WTC11 (cell line): ENCODE measurements around the gene VAV2. TPM values are rescaled to one million over a fixed set of nuclear protein-coding genes. Genes with fewer than 3 reads are reported as not detected.

Experiments
- ATAC-seq: fragments of 200-7000 bp; cut with Tn5 transposase; 2 replicates; pipeline ENCODE4 v1.10.0; 2021; ENCODE audit warnings: mild to moderate bottlenecking, moderate library complexity
- CTCF ChIA-PET: fragments of 300-600 bp; sonication (Branson Sonifier 250); formaldehyde crosslinking; loops from one replicate; lab custom pipeline; 2021; ENCODE audit warnings: antibody characterized with exemption; lab: Charles Lee
- POLR2A ChIA-PET: fragments of 350-600 bp; sonication (Branson Sonifier 250); formaldehyde crosslinking; loops from one replicate; lab custom pipeline; 2021; ENCODE audit warnings: antibody characterized with exemption; lab: Charles Lee
- DNase-seq: peaks from one replicate; pipeline ENCODE4 v3.0.0; 2021; ENCODE audit warnings: low spot score
- H3K27ac Mint-ChIP-seq: 2 replicates; pipeline ENCODE4 v1.8.0; 2021; ENCODE audit warnings: mixed read lengths
- H3K27me3 Mint-ChIP-seq: 2 replicates; pipeline ENCODE4 v1.8.0; 2021; ENCODE audit warnings: low read depth, mild to moderate bottlenecking, moderate library complexity, mixed read lengths
- H3K36me3 Mint-ChIP-seq: 2 replicates; pipeline ENCODE4 v1.8.0; 2021; ENCODE audit warnings: mixed read lengths
- H3K4me1 Mint-ChIP-seq: 2 replicates; pipeline ENCODE4 v1.8.0; 2022; ENCODE audit warnings: mixed read lengths
- H3K4me3 Mint-ChIP-seq: 2 replicates; pipeline ENCODE4 v1.8.0; 2021; ENCODE audit warnings: mild to moderate bottlenecking, moderate library complexity, mixed read lengths
- H3K9me3 Mint-ChIP-seq: 2 replicates; pipeline ENCODE4 v1.8.0; 2021; ENCODE audit warnings: mixed read lengths
- CBFB ChIP-seq: sonication (generic); formaldehyde crosslinking; IDR thresholded peaks from 2 replicates; pipeline ENCODE4 v1.8.1; 2022; ENCODE audit warnings: mild to moderate bottlenecking, low read depth, missing genetic modification reagents
- CREM ChIP-seq: sonication (generic); formaldehyde crosslinking; IDR thresholded peaks from 2 replicates; pipeline ENCODE4 v1.8.1; 2022; ENCODE audit warnings: mild to moderate bottlenecking, missing genetic modification reagents, moderate library complexity
- ELF4 ChIP-seq: sonication (generic); formaldehyde crosslinking; IDR thresholded peaks from 2 replicates; pipeline ENCODE4 v1.8.1; 2022; ENCODE audit warnings: low read depth, mild to moderate bottlenecking, moderate library complexity, missing genetic modification reagents
- ETV6 ChIP-seq: sonication (generic); formaldehyde crosslinking; IDR thresholded peaks from 2 replicates; pipeline ENCODE4 v1.8.1; 2022; ENCODE audit warnings: mild to moderate bottlenecking, missing genetic modification reagents
- FOXJ3 ChIP-seq: sonication (generic); formaldehyde crosslinking; IDR thresholded peaks from 2 replicates; pipeline ENCODE4 v1.9.0; 2021; ENCODE audit warnings: missing genetic modification reagents, mild to moderate bottlenecking, borderline replicate concordance
- FOXK1 ChIP-seq: sonication (generic); formaldehyde crosslinking; IDR thresholded peaks from 2 replicates; pipeline ENCODE4 v1.8.0; 2022; ENCODE audit warnings: mild to moderate bottlenecking, moderate library complexity, missing genetic modification reagents
- FOXP1 ChIP-seq: sonication (generic); formaldehyde crosslinking; IDR thresholded peaks from 2 replicates; pipeline ENCODE4 v1.8.0; 2022; ENCODE audit warnings: missing genetic modification reagents, mild to moderate bottlenecking, moderate library complexity, borderline replicate concordance
- GTF2I ChIP-seq: fragments of 250-450 bp; sonication (Bioruptor Pico); conservative IDR thresholded peaks from 2 replicates; pipeline ENCODE4 v1.4.0; 2021; ENCODE audit warnings: mild to moderate bottlenecking
- IRF2 ChIP-seq: sonication (generic); formaldehyde crosslinking; IDR thresholded peaks from 2 replicates; pipeline ENCODE4 v1.8.0; 2022; ENCODE audit warnings: low read depth, missing genetic modification reagents, borderline replicate concordance
- NFATC4 ChIP-seq: fragments of 250-450 bp; sonication (Bioruptor Pico); IDR thresholded peaks from 2 replicates; pipeline ENCODE4 v1.9.0; 2021; ENCODE audit warnings: mild to moderate bottlenecking
- NR1H2 ChIP-seq: sonication (generic); formaldehyde crosslinking; IDR thresholded peaks from 2 replicates; pipeline ENCODE4 v1.9.0; 2021; ENCODE audit warnings: mild to moderate bottlenecking, moderate library complexity, missing genetic modification reagents
- NR2C2 ChIP-seq: sonication (generic); formaldehyde crosslinking; IDR thresholded peaks from 2 replicates; pipeline ENCODE4 v1.8.0; 2022; ENCODE audit warnings: mild to moderate bottlenecking, missing genetic modification reagents
- RORB ChIP-seq: fragments of 250-450 bp; sonication (Bioruptor Pico); IDR thresholded peaks from 2 replicates; pipeline ENCODE4 v1.9.0; 2021; ENCODE audit warnings: mild to moderate bottlenecking
- SMAD3 ChIP-seq: sonication (generic); formaldehyde crosslinking; IDR thresholded peaks from 2 replicates; pipeline ENCODE4 v1.8.0; 2022; ENCODE audit warnings: missing genetic modification reagents, mild to moderate bottlenecking, borderline replicate concordance
- ZNF121 ChIP-seq: sonication (generic); formaldehyde crosslinking; IDR thresholded peaks from 2 replicates; pipeline ENCODE4 v1.8.0; 2023; ENCODE audit warnings: missing genetic modification reagents
- ZNF138 ChIP-seq: sonication (generic); formaldehyde crosslinking; conservative IDR thresholded peaks from 2 replicates; pipeline ENCODE4 v1.8.1; 2022; ENCODE audit warnings: mild to moderate bottlenecking, moderate library complexity, missing genetic modification reagents
- ZNF317 ChIP-seq: sonication (generic); formaldehyde crosslinking; IDR thresholded peaks from 2 replicates; pipeline ENCODE4 v1.8.1; 2023; ENCODE audit warnings: low read depth, mild to moderate bottlenecking, moderate library complexity, missing genetic modification reagents, borderline replicate concordance
- total RNA-seq: library from RNA; stranded (reverse); gene quantifications from 3 replicates; pipeline ENCODE4 v1.2.3, GENCODE V29; 2021
- TF ChIP-seq, protein P1 (sequence below): fragments of 250-450 bp; sonication (Bioruptor Pico); IDR thresholded peaks from 2 replicates; pipeline ENCODE4 v1.9.0; 2021; ENCODE audit warnings: mild to moderate bottlenecking
- TF ChIP-seq, protein P2 (sequence below): sonication (generic); formaldehyde crosslinking; IDR thresholded peaks from 2 replicates; pipeline ENCODE4 v1.8.0; 2022; ENCODE audit warnings: mild to moderate bottlenecking, missing genetic modification reagents
- TF ChIP-seq, protein P3 (sequence below): sonication (generic); formaldehyde crosslinking; IDR thresholded peaks from 2 replicates; pipeline ENCODE4 v1.8.1; 2023; ENCODE audit warnings: mild to moderate bottlenecking, missing genetic modification reagents
- TF ChIP-seq, protein P4 (sequence below): sonication (generic); formaldehyde crosslinking; IDR thresholded peaks from 2 replicates; pipeline ENCODE4 v1.8.1; 2023; ENCODE audit warnings: mild to moderate bottlenecking, moderate library complexity, missing genetic modification reagents
- TF ChIP-seq, protein P5 (sequence below): sonication (generic); formaldehyde crosslinking; IDR thresholded peaks from 2 replicates; pipeline ENCODE4 v1.8.0; 2023; ENCODE audit warnings: missing genetic modification reagents, mild to moderate bottlenecking, borderline replicate concordance

VAV2 gene
- total RNA-seq, 1 experiment from 2014 or later = 39.7 TPM

DNA sequence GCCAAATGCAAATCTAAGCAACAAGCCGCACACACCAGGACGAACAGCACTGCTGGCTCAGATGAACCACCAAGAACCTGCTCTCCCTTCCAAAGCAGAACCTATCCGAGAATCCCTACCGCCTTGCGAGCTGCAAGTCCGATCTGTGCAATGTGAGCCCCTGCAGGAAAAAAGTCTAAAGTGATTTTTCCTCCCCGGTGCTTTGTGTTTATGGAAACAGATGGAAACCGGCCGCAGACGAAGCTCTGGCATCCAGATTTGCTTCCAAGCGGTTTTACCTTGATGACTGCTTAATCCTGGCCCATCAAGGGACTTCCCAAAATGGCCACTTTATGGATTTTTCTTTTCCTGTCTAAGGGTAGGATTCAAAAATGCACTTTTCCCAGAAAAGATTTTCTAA lies 112.5 kb downstream of the VAV2 start:
- DNase-seq (no peak), ATAC-seq (no peak)
- Mint-ChIP-seq H3K9me3 (no peaks in the 10 kb centered on the region), H3K4me1 (peaks cover 33% of the 10 kb centered on the region), H3K27me3 (no peaks in the 10 kb centered on the region), H3K4me3 (no peak overlapping the region), H3K27ac (peak overlapping the region; percentile 82), H3K36me3 (no peaks in the 10 kb centered on the region)
- TF ChIP-seq NR2C2 (CRISPR knock-in tag) (no peak), NFATC4 (CRISPR knock-in tag) (no peak), FOXJ3 (CRISPR knock-in tag) (no peak), GTF2I (no peak), ZNF138 (CRISPR knock-in tag) (no peak), RORB (CRISPR knock-in tag) (no peak), NR1H2 (CRISPR knock-in tag) (no peak), ELF4 (CRISPR knock-in tag) (no peak)
- TF ChIP-seq, protein P1, sequence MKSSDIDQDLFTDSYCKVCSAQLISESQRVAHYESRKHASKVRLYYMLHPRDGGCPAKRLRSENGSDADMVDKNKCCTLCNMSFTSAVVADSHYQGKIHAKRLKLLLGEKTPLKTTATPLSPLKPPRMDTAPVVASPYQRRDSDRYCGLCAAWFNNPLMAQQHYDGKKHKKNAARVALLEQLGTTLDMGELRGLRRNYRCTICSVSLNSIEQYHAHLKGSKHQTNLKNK = no peak
- TF ChIP-seq, protein P2, sequence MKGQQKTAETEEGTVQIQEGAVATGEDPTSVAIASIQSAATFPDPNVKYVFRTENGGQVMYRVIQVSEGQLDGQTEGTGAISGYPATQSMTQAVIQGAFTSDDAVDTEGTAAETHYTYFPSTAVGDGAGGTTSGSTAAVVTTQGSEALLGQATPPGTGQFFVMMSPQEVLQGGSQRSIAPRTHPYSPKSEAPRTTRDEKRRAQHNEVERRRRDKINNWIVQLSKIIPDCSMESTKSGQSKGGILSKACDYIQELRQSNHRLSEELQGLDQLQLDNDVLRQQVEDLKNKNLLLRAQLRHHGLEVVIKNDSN (CRISPR knock-in tag) = no peak
- ChIA-PET POLR2A (no interaction called here), CTCF (no interaction called here)

DNA sequence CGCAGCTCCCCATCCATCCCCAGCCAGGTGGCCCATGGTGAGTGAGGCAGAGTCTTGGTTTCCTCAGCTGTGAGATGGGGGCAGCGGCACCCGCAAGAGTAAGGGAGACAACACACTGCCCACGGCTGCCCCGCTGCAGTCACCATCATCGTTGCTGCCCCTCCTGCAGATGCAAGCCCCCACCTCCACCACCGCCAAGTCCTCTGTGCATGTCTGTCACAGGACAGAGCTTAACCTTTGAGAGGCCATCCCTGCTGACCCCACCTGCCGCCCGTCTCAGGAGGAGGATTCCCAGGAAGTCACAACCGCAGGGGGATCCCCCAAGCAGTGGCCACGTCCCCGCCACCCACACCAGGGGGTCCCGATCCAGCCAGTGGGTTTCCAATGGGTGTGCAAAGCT lies 113.7 kb downstream of the VAV2 start:
- no peak overlapping the region for H3K4me3 Mint-ChIP-seq
- H3K4me1 Mint-ChIP-seq = peaks cover 33% of the 10 kb centered on the region

More for the DNA sequence above, 113.7 kb downstream of the VAV2 start:
- CTCF ChIA-PET = no interaction called here
- Mint-ChIP-seq H3K36me3 (no peaks in the 10 kb centered on the region), H3K27ac (peak overlapping the region; percentile 87), H3K9me3 (no peaks in the 10 kb centered on the region), H3K27me3 (no peaks in the 10 kb centered on the region)
- POLR2A ChIA-PET = no interaction called here
- DNase-seq = no peak
- no peak for ATAC-seq
- TF ChIP-seq RORB (CRISPR knock-in tag) = no peak
- TF ChIP-seq, protein P3, sequence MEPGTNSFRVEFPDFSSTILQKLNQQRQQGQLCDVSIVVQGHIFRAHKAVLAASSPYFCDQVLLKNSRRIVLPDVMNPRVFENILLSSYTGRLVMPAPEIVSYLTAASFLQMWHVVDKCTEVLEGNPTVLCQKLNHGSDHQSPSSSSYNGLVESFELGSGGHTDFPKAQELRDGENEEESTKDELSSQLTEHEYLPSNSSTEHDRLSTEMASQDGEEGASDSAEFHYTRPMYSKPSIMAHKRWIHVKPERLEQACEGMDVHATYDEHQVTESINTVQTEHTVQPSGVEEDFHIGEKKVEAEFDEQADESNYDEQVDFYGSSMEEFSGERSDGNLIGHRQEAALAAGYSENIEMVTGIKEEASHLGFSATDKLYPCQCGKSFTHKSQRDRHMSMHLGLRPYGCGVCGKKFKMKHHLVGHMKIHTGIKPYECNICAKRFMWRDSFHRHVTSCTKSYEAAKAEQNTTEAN (CRISPR knock-in tag) = no peak
- no peak for TF ChIP-seq SMAD3 (CRISPR knock-in tag)
- no peak for TF ChIP-seq NR1H2 (CRISPR knock-in tag)
- TF ChIP-seq CREM (CRISPR knock-in tag) = no peak
- TF ChIP-seq ZNF317 (CRISPR knock-in tag) = no peak
- no peak for TF ChIP-seq FOXP1 (CRISPR knock-in tag)
- TF ChIP-seq FOXK1 (CRISPR knock-in tag) = no peak
- TF ChIP-seq, protein P4, sequence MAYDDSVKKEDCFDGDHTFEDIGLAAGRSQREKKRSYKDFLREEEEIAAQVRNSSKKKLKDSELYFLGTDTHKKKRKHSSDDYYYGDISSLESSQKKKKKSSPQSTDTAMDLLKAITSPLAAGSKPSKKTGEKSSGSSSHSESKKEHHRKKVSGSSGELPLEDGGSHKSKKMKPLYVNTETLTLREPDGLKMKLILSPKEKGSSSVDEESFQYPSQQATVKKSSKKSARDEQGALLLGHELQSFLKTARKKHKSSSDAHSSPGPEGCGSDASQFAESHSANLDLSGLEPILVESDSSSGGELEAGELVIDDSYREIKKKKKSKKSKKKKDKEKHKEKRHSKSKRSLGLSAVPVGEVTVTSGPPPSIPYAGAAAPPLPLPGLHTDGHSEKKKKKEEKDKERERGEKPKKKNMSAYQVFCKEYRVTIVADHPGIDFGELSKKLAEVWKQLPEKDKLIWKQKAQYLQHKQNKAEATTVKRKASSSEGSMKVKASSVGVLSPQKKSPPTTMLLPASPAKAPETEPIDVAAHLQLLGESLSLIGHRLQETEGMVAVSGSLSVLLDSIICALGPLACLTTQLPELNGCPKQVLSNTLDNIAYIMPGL (CRISPR knock-in tag) = no peak
- TF ChIP-seq ETV6 (CRISPR knock-in tag) = no peak
- TF ChIP-seq CBFB (CRISPR knock-in tag) = no peak
- TF ChIP-seq, protein P5, sequence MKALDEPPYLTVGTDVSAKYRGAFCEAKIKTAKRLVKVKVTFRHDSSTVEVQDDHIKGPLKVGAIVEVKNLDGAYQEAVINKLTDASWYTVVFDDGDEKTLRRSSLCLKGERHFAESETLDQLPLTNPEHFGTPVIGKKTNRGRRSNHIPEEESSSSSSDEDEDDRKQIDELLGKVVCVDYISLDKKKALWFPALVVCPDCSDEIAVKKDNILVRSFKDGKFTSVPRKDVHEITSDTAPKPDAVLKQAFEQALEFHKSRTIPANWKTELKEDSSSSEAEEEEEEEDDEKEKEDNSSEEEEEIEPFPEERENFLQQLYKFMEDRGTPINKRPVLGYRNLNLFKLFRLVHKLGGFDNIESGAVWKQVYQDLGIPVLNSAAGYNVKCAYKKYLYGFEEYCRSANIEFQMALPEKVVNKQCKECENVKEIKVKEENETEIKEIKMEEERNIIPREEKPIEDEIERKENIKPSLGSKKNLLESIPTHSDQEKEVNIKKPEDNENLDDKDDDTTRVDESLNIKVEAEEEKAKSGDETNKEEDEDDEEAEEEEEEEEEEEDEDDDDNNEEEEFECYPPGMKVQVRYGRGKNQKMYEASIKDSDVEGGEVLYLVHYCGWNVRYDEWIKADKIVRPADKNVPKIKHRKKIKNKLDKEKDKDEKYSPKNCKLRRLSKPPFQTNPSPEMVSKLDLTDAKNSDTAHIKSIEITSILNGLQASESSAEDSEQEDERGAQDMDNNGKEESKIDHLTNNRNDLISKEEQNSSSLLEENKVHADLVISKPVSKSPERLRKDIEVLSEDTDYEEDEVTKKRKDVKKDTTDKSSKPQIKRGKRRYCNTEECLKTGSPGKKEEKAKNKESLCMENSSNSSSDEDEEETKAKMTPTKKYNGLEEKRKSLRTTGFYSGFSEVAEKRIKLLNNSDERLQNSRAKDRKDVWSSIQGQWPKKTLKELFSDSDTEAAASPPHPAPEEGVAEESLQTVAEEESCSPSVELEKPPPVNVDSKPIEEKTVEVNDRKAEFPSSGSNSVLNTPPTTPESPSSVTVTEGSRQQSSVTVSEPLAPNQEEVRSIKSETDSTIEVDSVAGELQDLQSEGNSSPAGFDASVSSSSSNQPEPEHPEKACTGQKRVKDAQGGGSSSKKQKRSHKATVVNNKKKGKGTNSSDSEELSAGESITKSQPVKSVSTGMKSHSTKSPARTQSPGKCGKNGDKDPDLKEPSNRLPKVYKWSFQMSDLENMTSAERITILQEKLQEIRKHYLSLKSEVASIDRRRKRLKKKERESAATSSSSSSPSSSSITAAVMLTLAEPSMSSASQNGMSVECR (CRISPR knock-in tag) = no peak
- TF ChIP-seq ZNF121 = no peak
- no peak for TF ChIP-seq IRF2 (CRISPR knock-in tag)
